H7 (cell line): Measurements from ENCODE around the gene UMAD1. TPM values are rescaled to one million over a fixed set of nuclear protein-coding genes. Genes with fewer than 3 reads are reported as not detected.
"Not testable (repeated sequence)": the region's sequence is repeated elsewhere in the genome, so short reads cannot be mapped to it uniquely, and the experiment has no call there.

Experiments
- DNase-seq: peaks from one replicate; pipeline ENCODE4 v3.0.0; 2012
- H3K27me3 ChIP-seq: 2 replicates; pipeline ENCODE4 v1.6.0; 2011; ENCODE audit warnings: mild to moderate bottlenecking, low read length; ENCODE audit not compliant: control insufficient read depth, insufficient read depth
- H3K36me3 ChIP-seq: replicated peaks from 2 replicates; pipeline ENCODE4 v1.5.1; 2011; ENCODE audit warnings: low read length; ENCODE audit not compliant: control insufficient read depth, insufficient read depth
- H3K4me3 ChIP-seq: 2 replicates; pipeline ENCODE4 v1.5.1; 2011; ENCODE audit warnings: low read depth, mild to moderate bottlenecking, control low read depth, low read length, moderate library complexity; ENCODE audit not compliant: insufficient read depth
- total RNA-seq: library from RNA; depleted of rRNA; stranded (reverse); fragments of >200 nt; shearing (Covaris generic); gene quantifications from 2 replicates; pipeline ENCODE4 v1.2.3, GENCODE V29; 2014

UMAD1 gene
- total RNA-seq, 1 experiment from 2014 or later: 13.4 TPM

DNA sequence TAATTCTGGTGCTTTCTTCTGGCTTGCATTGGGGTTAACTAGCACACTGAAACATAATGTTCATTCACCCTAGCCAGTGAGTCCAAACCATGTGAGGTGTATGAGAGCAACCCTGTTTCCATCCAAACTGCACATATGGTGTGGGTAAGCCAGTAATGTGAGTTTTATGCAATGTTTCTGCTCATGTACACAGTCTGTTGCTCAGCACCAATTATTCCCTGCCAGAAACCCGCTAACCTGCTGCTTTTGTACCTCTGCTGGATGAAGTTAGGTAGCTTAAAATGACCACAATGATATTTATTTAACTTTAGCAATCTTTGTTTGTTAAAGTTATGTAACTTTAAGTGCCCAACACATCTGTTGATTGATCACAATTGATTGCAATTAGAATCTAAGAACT lies 171.6 kb downstream of the UMAD1 start:
- H3K36me3 ChIP-seq: no peaks in the 10 kb centered on the region

DNA sequence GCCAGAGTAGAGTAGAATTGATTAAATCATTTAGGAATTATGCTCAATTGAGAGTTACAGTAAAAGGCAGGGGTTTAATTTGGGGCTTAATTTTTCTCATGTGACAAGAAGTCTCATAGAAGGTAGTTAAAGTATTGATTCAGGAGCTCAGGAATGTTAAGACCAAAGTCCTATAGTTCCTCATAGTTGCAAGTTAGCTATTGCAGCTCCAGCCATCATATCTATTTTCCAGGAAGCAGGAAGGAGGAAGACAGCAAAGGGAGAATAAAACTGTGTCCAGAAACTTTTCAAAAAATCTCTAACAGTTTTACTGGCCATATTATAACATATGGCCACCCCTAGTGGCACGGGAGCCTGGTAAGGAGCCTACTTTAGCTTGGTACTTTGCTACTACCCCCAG lies 174.8 kb downstream of the UMAD1 start:
- no peaks in the 10 kb centered on the region for H3K36me3 ChIP-seq
- no peak for DNase-seq
- H3K27me3 ChIP-seq: no peaks in the 10 kb centered on the region
- no peak overlapping the region for H3K4me3 ChIP-seq

More for the DNA sequence above, 171.6 kb downstream of the UMAD1 start:
- H3K4me3 ChIP-seq: no peak overlapping the region
- DNase-seq: no peak
- H3K27me3 ChIP-seq: no peaks in the 10 kb centered on the region

DNA sequence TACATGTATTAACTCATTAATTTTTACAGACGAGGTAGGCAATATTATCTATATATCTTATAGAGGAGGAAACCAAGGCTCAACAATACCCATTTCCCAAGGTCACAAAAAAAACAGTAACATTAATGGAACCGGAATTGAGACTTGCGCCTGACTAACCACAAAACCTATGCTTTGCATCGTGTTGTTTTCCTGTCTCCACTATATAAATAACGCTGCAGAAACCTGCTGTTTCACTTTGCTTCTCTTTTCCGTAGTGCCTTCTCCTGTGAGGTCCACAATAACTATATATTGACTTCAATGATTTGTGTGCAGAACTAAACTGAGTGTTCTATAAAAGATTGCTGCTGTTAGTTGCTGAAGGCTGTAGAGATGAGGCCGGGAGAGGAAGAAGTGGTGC lies 175.5 kb downstream of the UMAD1 start:
- Histone ChIP-seq H3K36me3 (no peaks in the 10 kb centered on the region), H3K27me3 (no peaks in the 10 kb centered on the region), H3K4me3 (no peak overlapping the region)
- no peak for DNase-seq

DNA sequence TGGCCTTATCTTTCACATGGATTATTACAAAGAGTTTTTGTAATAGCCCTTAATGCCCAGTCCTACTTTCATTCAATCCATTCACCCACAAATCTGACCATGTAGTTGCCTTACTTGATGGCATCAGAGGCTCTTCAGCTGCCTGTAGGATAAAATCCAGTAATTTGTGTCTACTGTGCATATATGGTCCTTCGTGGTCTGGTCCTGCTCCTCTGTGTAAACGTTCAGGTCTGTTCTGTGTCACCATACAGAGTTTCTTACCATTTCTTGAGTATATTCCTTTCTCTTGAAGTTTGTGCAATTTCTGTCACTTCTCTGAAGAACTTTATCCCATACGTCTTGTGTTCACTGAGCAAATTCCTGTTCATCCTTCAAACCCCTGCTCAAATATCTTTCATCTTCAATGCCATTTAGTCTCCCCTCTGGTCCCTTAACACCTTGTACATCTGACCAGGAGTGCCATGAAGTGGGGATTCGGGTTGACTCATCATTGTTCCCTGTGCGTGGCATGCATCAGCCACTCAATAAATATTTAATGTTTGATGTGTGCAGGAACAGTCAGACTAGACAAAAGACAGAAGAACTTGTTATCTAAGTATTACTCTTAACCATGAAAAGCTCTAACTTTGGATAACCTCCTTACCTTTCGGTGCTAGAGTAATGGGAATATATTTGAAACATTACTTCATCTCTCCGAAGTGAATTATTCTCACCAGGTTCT lies 176.4 kb downstream of the UMAD1 start:
- H3K36me3 ChIP-seq: no peaks in the 10 kb centered on the region
- no peak overlapping the region for H3K4me3 ChIP-seq
- H3K27me3 ChIP-seq: no peaks in the 10 kb centered on the region
- no peak for DNase-seq

DNA sequence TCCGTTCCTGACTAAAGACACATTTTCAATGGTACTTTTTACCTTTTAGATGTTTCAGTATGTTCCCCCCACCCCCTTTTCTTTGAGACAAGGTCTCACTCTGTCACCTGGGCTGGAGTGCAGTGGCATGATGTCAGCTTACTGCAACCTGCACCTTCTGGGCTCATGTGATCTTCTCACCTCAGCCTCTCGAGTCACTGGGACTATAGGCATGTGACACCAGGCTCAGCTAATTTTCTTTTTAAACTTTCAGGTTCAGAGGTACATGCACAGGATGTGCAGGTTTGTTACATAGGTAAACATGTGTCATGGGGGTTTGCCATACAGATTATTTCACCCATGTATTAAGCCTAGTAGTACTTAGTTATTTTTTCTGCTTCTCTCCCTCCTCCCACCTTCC lies 177.2 kb downstream of the UMAD1 start:
- DNase-seq: no peak
- H3K4me3 ChIP-seq: no peak overlapping the region
- no peaks in the 10 kb centered on the region for H3K27me3 ChIP-seq
- no peaks in the 10 kb centered on the region for H3K36me3 ChIP-seq

DNA sequence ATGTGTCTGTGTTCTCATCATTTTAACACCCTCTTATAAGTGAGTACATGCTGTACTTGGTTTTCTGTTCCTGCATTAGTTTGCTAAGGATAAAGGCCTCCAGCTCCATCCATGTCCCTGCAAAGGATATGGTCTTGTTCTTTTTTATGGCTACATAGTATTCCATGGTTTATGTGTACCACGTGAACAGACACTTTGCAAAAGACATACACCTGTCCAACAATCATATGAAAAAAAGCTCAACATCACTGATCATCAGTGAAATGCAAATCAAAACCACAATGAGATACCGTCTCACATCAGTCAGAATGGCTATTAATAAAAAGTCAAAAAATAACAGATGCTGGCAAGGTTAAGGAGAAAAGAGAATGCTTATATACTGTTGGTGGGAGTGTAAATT lies 177.6 kb downstream of the UMAD1 start:
- DNase-seq, H3K27me3 ChIP-seq, H3K36me3 ChIP-seq, H3K4me3 ChIP-seq: not testable (repeated sequence)

DNA sequence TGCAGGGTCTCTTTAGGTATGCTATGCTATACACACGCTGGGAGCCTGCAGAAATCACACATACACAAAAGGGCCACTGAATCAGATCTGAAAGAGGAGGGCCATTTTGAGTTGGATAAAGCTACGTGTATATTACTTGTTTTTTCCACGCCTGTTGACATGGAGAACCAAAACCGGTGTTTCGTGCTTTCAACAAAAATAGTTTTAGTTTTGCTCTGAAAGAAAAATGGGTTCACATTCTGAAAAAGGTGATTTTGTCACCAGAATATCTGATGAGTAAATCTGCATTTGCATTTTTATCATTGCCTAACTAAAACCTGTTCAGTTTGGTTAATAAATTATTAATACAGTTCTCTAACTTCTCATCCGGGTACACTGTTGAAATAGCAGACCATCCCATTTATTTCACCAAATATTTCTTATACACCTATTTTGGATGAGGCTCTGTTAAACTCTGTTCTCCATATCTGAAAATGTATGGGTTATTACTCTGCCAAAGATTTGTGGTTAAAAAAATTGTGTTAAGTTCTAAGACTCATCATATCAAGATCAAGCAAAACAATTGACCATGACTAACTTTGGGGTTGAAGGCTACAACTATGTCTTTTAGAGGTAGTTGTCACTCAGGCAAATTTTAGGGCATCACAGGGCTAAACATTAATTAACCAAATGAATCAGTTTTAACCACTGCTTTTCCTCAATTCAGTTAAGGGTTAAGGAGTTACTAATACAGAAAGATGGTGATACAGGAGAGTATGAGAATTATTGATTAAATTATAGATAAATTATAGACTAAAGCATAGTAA lies 179.1 kb downstream of the UMAD1 start:
- no peak for DNase-seq
- Histone ChIP-seq H3K27me3 (no peaks in the 10 kb centered on the region), H3K36me3 (no peaks in the 10 kb centered on the region), H3K4me3 (no peak overlapping the region)

- Histone ChIP-seq H3K27me3 (no peaks in the 10 kb centered on the region), H3K36me3 (no peaks in the 10 kb centered on the region), H3K4me3 (no peak overlapping the region)
- DNase-seq: no peak
Measured at GRCh38 chr7:7820409-7820808, 179.9 kb downstream of the UMAD1 start.

- H3K4me3 ChIP-seq: no peak overlapping the region
Measured at GRCh38 chr7:7820939-7821338, 180.4 kb downstream of the UMAD1 start.

GRCh38 chr7:7821517-7821916 lies 181.0 kb downstream of the UMAD1 start:
- no peak overlapping the region for H3K4me3 ChIP-seq
- DNase-seq: no peak

More at GRCh38 chr7:7820939-7821338, 180.4 kb downstream of the UMAD1 start:
- Histone ChIP-seq H3K27me3 (no peaks in the 10 kb centered on the region), H3K36me3 (no peaks in the 10 kb centered on the region)
- no peak for DNase-seq

GRCh38 chr7:7825294-7825693 lies 184.7 kb downstream of the UMAD1 start:
- not testable (repeated sequence) for H3K4me3 ChIP-seq, H3K36me3 ChIP-seq, DNase-seq, H3K27me3 ChIP-seq

More at GRCh38 chr7:7821517-7821916, 181.0 kb downstream of the UMAD1 start:
- Histone ChIP-seq H3K36me3 (no peaks in the 10 kb centered on the region), H3K27me3 (no peaks in the 10 kb centered on the region)

DNA sequence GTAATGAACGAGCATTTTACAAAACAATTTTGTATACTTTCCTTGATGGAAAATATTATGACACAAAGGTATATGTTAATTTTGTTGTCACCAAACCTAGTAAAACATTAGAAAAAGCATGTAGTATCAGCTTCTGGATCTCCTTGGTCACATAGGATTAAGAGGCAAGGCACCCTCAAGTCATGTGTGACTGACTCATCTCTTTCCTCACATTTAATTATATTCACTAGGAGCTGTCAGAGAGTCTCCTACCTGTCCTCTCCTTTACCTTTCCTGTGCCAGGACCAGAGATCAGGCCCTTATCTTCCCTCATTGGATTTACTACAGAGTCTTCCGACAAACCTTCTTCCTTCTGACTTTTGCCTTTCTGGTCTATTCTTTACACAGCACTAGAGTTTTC lies 189.1 kb downstream of the UMAD1 start:
- Histone ChIP-seq H3K36me3 (no peaks in the 10 kb centered on the region), H3K4me3 (no peak overlapping the region), H3K27me3 (no peaks in the 10 kb centered on the region)
- no peak for DNase-seq

- no peaks in the 10 kb centered on the region for H3K36me3 ChIP-seq
- H3K27me3 ChIP-seq: no peaks in the 10 kb centered on the region
- DNase-seq: no peak
- no peak overlapping the region for H3K4me3 ChIP-seq
Measured at GRCh38 chr7:7830122-7830878, 189.7 kb downstream of the UMAD1 start.

DNA sequence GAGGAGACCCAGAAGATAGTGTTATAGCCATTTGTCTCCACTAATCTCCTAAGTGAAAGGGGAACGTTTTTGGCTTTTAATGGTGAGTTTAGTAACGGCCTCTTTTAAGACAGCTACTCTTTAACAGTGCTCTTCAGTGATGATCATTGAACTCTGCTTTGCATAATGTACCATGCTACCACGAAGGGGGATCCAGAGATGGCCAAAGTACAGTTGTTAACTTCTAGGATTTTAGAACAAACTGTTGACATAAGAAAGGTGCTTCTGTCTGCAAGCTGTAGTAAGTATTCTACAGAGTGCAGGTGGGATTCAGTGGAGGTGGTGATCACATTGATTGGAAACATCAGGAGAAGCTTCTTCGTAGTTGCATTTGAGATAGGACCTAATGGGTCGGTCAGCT lies 192.0 kb downstream of the UMAD1 start:
- H3K4me3 ChIP-seq: no peak overlapping the region
- no peak for DNase-seq
- no peaks in the 10 kb centered on the region for H3K36me3 ChIP-seq
- H3K27me3 ChIP-seq: no peaks in the 10 kb centered on the region

DNA sequence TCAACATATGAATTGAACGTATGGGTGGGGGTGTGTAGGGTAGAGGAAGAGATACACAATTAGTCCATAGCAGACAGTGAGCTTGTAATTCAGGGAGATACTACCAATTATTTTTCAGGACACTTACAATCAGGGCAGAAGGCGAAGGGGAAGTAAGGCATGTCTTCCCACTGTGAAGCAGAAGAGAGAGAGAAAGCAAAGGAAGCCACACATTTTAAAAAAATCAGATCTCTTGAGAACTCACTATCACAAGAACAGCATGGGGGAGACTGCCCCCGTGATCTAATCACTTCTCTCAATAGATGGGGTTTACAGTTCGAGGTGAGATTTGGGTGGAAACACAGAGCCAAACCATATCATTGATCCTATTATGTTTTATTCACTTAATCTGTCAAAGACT lies 194.2 kb downstream of the UMAD1 start:
- no peak overlapping the region for H3K4me3 ChIP-seq
- H3K27me3 ChIP-seq: no peaks in the 10 kb centered on the region
- no peak for DNase-seq
- H3K36me3 ChIP-seq: no peaks in the 10 kb centered on the region
